Panc1 (cell line): ENCODE data around the gene CD55. TPM values are rescaled to one million over a fixed set of nuclear protein-coding genes. Genes with fewer than 3 reads are reported as not detected.

Experiments
- ATAC-seq: fragments of 200-7000 bp; cut with Tn5 transposase; 2 replicates; pipeline ENCODE4 v1.9.1; 2020; ENCODE audit warnings: mild to moderate bottlenecking, moderate library complexity
- BruUV-seq: library from RNA; stranded (reverse); fragments of 400-500 nt; replicated peaks from 2 replicates; lab custom pipeline; 2021; lab: Mats Ljungman, UMichigan
- CTCF ChIA-PET: fragments of 300-600 bp; sonication (Branson Sonifier 250); formaldehyde crosslinking; loops from one replicate; lab custom pipeline; 2022; ENCODE audit warnings: antibody characterized with exemption; lab: Charles Lee
- POLR2A ChIA-PET: fragments of 300-600 bp; sonication (Branson Sonifier 250); formaldehyde crosslinking; loops from one replicate; lab custom pipeline; 2022; ENCODE audit warnings: antibody characterized with exemption; lab: Charles Lee
- DNase-seq: peaks from one replicate; pipeline ENCODE4 v3.0.0-alpha.2; 2010; ENCODE audit warnings: low read depth, low spot score
- H3K27ac ChIP-seq: 2 replicates; pipeline ENCODE4 v1.5.1; 2011; ENCODE audit warnings: mild to moderate bottlenecking, low read length, inconsistent platforms
- H3K27me3 ChIP-seq: fragments of 200-500 bp; sonication (Bioruptor generic); 2 replicates; pipeline ENCODE4 v1.6.0; 2014; ENCODE audit warnings: low read length, inconsistent platforms; ENCODE audit not compliant: control insufficient read depth, insufficient read depth
- H3K36me3 ChIP-seq: fragments of 200-500 bp; sonication (Bioruptor generic); 2 replicates; pipeline ENCODE4 v1.5.1; 2014; ENCODE audit warnings: inconsistent platforms, mild to moderate bottlenecking, low read length, moderate library complexity; ENCODE audit not compliant: control insufficient read depth, insufficient read depth
- H3K4me1 ChIP-seq: 2 replicates; pipeline ENCODE4 v1.5.1; 2011; ENCODE audit warnings: inconsistent platforms, mild to moderate bottlenecking, low read length, moderate library complexity; ENCODE audit not compliant: control insufficient read depth, insufficient read depth
- H3K4me3 ChIP-seq, 2 experiments: 2 replicates each; pipeline ENCODE4 v1.5.1; 2011 to 2012; ENCODE audit warnings: low read depth in 2 of 2, low read length in 2 of 2, mild to moderate bottlenecking in 2 of 2, inconsistent platforms in 1 of 2, moderate library complexity in 1 of 2
- H3K9me3 ChIP-seq: fragments of 200-500 bp; sonication (Bioruptor generic); 2 replicates; pipeline ENCODE4 v1.5.1; 2014; ENCODE audit warnings: low read depth, mild to moderate bottlenecking, inconsistent platforms, low read length, moderate library complexity; ENCODE audit not compliant: control insufficient read depth, insufficient read depth
- CTCF ChIP-seq: fragments of 450-650 bp; IDR thresholded peaks from 2 replicates; pipeline ENCODE4 v1.5.1; 2017; ENCODE audit warnings: mild to moderate bottlenecking
- POLR2AphosphoS5 ChIP-seq: IDR thresholded peaks from 2 replicates; pipeline ENCODE4 v1.6.1; 2012; ENCODE audit warnings: mild to moderate bottlenecking, low read depth, low read length, moderate library complexity
- REST ChIP-seq, 2 experiments: IDR thresholded peaks; 2 replicates each; pipeline ENCODE4 v1.6.1; 2011 to 2012; ENCODE audit warnings: low read depth in 2 of 2, control low read depth in 1 of 2, low read length in 1 of 2, mild to moderate bottlenecking in 1 of 2, moderate library complexity in 1 of 2; ENCODE audit not compliant: insufficient read depth in 1 of 2
- SIN3A ChIP-seq: IDR thresholded peaks from 2 replicates; pipeline ENCODE4 v1.6.1; 2012; ENCODE audit warnings: low read depth, mild to moderate bottlenecking, low read length, moderate library complexity, borderline replicate concordance; ENCODE audit not compliant: insufficient read depth
- TCF7L2 ChIP-seq: IDR thresholded peaks from 2 replicates; pipeline ENCODE4 v1.6.1; 2011; ENCODE audit warnings: mild to moderate bottlenecking, low read depth, low read length, inconsistent platforms
- in situ Hi-C: cut with HindIII; loops from 2 replicates; pipeline ENCODE4 v1.10.0; 2016; ENCODE audit warnings: low sequenced_read_pairs, low pct_unique_long_range_greater_than_20kb
- intact Hi-C: fragments of 100-400 bp; cut with micrococcal nuclease; formaldehyde crosslinking; loops from one replicate; pipeline ENCODE4 v1.10.0; 2022; ENCODE audit not compliant: unreplicated experiment
- total RNA-seq: library from RNA; stranded (reverse); gene quantifications from one replicate; pipeline ENCODE4 v1.2.1, GENCODE V29; 2021; ENCODE audit not compliant: unreplicated experiment

CD55 gene
- total RNA-seq, 1 experiment from 2014 or later, result 12.1 TPM

GRCh38 chr1:207388721-207389120, 67.2 kb downstream of the CD55 start:
- intact Hi-C loops, result no loop called here
- in situ Hi-C loops, result no loop called here
- ATAC-seq (no peak), DNase-seq (no peak)
- no peaks in the 10 kb centered on the region for H3K36me3 ChIP-seq
- H3K27me3 ChIP-seq, result no peaks in the 10 kb centered on the region
- CTCF ChIA-PET, result interaction anchor here (0.6 kb wide), 1 partner anchor 142 kb away, joined by 4 read pairs; no protein-coding TSS in a partner anchor
- no peak overlapping the region for H3K27ac ChIP-seq
- peaks cover 17% of the 10 kb centered on the region; the same call in 1 of the 2 replicates for H3K9me3 ChIP-seq
- TF ChIP-seq CTCF (no peak), SIN3A (no peak), REST (IDR thresholded peaks at IDR 0.05; ENCODE audit: insufficient read depth in 1 of 2, low read depth in 2 of 2, low read length in 1 of 2) (no peak), POLR2AphosphoS5 (no peak), TCF7L2 (no peak)
- H3K4me1 ChIP-seq, result no peaks in the 10 kb centered on the region
- BruUV-seq, result no TSS peak
- no peak overlapping the region for H3K4me3 ChIP-seq
- POLR2A ChIA-PET, result no interaction called here

GRCh38 chr1:207389728-207390464, 68.4 kb downstream of the CD55 start:
- DNase-seq (peak; percentile 80), ATAC-seq (no peak)
- BruUV-seq, result no TSS peak
- H3K4me3 ChIP-seq, result no peak overlapping the region
- TF ChIP-seq REST (IDR thresholded peaks at IDR 0.05; ENCODE audit: insufficient read depth in 1 of 2, low read depth in 2 of 2, low read length in 1 of 2) (no peak), TCF7L2 (no peak)
- intact Hi-C loops (no loop called here), in situ Hi-C loops (no loop called here)
- ChIA-PET POLR2A (no interaction called here), CTCF (no interaction called here)
- H3K4me1 ChIP-seq, result no peaks in the 10 kb centered on the region
- H3K9me3 ChIP-seq, result peaks cover 11% of the 10 kb centered on the region; the same call in 1 of the 2 replicates
- H3K27ac ChIP-seq, result no peak overlapping the region
- H3K27me3 ChIP-seq, result no peaks in the 10 kb centered on the region
- no peaks in the 10 kb centered on the region for H3K36me3 ChIP-seq
